AG10803 (cell line): ENCODE results near the gene POU2F2.

Experiments
- DNase-seq: peaks from one replicate; pipeline ENCODE4 v3.0.0; 2010; ENCODE audit warnings: low read depth
- H3K4me3 ChIP-seq: 2 replicates; pipeline ENCODE4 v1.5.1; 2011; ENCODE audit warnings: mild to moderate bottlenecking, low read length, control low read depth
- TF ChIP-seq, protein P1 (sequence below): conservative IDR thresholded peaks from 2 replicates; pipeline ENCODE4 v1.5.1; 2011; ENCODE audit warnings: mild to moderate bottlenecking, low read length, control low read depth, inconsistent platforms

Gene POU2F2

DNA sequence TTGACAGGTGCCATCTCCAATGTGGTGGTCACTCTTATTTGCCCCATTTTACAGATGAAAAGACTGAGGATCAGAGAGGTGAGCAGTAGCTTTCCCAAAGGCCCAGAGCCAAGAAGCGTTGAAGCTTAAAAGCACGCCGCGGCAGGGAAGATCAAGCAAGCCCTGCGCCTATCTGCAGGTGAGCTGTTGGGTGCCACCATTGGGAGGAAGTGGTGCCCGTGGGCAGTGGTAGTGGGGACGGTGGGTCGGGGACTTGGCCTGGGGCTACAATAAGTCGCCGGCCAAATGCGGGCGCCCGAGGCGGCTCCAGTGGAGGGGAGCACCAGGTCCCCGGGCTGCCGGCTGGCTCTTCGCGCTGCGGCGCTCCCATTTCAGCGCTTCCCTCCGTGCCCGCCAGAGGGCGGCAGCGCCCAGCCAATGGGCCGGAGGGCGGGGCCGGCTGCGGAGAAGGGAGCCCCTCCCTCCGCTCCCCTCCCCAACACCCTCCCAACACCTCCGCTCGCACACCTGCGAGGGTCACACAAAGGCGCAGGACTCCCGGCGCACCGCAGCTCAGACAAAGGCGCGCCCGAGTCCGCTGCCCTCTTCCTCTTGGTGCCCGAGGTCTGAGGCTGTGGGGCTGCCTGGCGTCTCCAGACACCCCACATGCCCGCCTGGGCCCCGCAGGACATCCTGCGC, 744 bp upstream of the POU2F2 start:
- peak; percentile 41 for DNase-seq
- TF ChIP-seq, protein P1, sequence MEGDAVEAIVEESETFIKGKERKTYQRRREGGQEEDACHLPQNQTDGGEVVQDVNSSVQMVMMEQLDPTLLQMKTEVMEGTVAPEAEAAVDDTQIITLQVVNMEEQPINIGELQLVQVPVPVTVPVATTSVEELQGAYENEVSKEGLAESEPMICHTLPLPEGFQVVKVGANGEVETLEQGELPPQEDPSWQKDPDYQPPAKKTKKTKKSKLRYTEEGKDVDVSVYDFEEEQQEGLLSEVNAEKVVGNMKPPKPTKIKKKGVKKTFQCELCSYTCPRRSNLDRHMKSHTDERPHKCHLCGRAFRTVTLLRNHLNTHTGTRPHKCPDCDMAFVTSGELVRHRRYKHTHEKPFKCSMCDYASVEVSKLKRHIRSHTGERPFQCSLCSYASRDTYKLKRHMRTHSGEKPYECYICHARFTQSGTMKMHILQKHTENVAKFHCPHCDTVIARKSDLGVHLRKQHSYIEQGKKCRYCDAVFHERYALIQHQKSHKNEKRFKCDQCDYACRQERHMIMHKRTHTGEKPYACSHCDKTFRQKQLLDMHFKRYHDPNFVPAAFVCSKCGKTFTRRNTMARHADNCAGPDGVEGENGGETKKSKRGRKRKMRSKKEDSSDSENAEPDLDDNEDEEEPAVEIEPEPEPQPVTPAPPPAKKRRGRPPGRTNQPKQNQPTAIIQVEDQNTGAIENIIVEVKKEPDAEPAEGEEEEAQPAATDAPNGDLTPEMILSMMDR = peak; percentile 62
- H3K4me3 ChIP-seq = peak overlapping the region; percentile 67

DNA sequence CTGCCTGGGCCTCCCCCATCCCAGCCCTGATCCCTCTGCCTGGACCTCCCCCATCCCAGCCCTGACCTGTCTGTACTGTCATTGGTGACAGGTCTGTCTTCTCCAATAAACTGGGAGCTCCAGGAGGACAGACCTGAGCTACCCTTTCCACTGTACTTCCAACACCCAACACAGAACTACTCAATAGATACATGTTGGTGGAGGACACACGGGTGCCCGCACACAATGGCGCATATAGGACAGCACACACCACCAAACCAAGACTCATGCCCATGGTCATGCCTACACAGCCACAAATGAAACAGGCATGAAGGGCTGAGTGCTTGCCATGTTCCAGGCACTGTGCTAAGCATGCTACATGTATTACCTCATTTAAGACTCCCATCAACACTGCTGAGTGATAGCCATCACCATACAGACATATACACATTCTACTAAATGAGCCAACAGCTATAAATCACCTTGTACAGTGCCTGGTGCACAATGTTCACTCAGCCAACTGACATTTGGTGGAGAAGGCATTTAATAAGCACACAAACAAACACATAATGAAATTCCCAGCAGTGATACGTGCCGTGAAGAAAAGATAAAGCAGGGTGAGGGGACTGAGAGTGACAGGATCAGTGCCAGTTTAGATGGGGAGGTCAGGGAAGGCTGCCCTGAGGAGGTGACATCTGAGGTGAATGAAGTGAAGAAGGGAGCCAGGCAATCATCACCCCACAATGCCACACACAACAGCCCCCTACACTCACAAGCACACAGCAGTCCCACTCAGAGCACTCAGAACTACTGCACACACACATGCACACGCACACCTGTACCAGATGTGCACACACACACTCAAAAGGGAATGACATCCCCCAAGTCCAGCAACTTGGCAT, 857 bp downstream of the POU2F2 start:
- TF ChIP-seq, protein P1 = no peak
- DNase-seq = no peak
- peak overlapping the region; percentile 67 for H3K4me3 ChIP-seq

DNA sequence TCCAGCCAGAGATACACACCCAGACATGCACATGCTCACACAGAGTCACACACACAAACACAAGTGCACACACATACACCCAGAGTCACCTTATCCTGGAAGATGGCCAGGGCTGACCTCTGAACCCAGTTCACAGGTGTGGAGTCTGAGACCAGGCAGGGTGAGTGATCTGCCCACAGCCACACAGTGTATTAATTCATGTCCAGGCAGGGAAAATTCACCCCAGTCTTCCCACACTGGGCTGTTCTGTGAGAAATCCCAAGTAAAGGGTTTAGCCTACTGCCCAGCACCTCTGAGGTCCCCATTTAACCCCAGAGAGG, 2.0 kb downstream of the POU2F2 start:
- TF ChIP-seq, protein P1 = no peak

DNA sequence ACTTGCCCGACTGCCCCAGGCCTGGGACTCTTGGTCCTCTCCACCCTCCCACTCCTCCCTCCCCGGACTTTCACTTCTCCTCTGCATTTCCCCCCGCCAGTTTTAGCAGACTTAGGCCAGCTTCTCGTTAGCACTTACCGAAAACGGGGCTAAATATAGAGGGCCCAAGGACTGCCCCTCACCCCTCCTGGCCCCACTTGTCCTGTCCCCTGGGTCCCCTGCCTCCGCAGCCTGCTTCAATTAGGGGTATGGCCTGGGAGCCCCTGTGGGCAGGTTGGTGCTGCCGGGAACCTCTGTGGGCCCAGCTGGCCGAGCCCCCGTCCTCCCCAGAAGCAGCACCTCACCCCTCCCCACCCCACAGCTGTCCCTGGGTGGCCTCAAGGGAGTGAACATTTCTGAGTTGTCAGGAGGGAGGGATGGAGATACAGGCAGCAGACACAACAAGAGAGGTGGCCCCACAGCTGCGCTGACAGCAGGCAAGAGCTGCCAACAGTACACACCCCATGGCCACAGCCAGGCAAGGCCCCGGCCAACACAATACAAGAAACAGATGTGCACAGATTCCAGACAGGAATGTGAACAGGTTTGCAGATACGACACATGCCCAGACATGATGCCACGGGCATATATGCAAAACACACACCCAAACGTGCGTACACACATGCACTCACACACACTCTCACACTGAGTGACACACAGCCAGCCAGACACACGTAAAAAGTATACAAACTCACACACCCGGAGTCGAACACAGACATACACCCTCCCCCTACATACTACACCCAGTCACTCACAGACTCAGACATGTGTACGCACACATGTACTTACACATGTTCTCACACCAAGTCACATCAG, 2.6 kb downstream of the POU2F2 start:
- DNase-seq = peak; percentile 90
- TF ChIP-seq, protein P1 = no peak
- H3K4me3 ChIP-seq = peak overlapping the region; percentile 48

More for the DNA sequence above, 2.0 kb downstream of the POU2F2 start:
- H3K4me3 ChIP-seq = peak overlapping the region; percentile 48
- DNase-seq = no peak

DNA sequence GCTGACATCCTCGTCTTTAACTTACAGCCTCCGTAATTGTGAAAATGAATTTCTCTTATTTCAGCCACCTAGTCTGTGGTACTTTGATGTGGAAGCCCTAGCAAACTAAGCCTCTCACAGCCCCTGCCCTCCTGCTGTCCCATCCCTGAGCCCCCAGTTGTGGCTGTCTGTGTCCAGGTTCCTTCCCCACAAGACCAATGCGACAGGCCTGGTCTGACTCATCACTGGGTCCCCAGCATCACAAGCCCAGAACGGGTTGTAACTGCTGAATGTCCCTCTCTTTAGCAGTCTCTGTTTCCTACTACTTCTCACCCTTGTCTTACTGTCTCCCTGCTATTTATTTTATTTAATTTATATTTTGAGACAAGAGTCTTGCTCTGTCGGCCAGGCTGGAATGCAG, 5.7 kb downstream of the POU2F2 start:
- no peak overlapping the region for H3K4me3 ChIP-seq
- TF ChIP-seq, protein P1 = no peak
- no peak for DNase-seq

DNA sequence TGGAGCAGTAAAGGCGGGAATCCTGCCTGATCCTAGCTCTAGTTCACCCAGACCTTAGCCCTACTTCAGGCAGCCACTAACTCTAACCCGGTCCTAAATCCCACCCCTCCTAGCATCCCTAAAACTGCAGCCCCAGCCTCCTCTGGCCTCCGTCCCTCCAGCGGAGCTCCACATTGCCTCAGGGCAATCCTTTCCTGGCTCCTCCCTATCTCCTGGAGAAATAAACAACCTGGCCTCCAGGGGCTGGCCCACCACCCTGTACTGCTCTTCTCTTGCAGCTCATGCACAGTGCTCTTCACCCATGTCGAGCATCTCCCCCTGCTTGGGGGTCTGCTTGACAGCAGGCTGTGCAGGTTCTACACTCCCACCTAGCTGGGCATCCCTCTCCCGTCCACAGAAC, 6.7 kb downstream of the POU2F2 start:
- DNase-seq = no peak
- TF ChIP-seq, protein P1 = no peak
- no peak overlapping the region for H3K4me3 ChIP-seq
